A549 (cell line): Measurements from ENCODE around the gene PPIE.

Experiments
- CTCF ChIP-seq: fragments of >200 bp; sonication (Bioruptor Twin); formaldehyde crosslinking; IDR thresholded peaks from 3 replicates; pipeline ENCODE4 v1.5.1; 2016
- EP300 ChIP-seq, 2 experiments: fragments of >200 bp; sonication (Bioruptor Twin); formaldehyde crosslinking; IDR thresholded peaks; 2 replicates in 1 of 2; 3 replicates in 1 of 2; pipeline ENCODE4 v1.6.1; 2016 to 2017
- FOXS1 ChIP-seq: fragments of 250-450 bp; sonication (Bioruptor Pico); IDR thresholded peaks from 2 replicates; pipeline ENCODE4 v1.5.0; 2020; ENCODE audit warnings: mild to moderate bottlenecking, moderate library complexity
- JUN ChIP-seq, 2 experiments: fragments of >200 bp; sonication (Bioruptor Twin); formaldehyde crosslinking; IDR thresholded peaks; 2 replicates in 1 of 2; 3 replicates in 1 of 2; pipeline ENCODE4 v1.6.1; 2016 to 2017
- KDM5A ChIP-seq: fragments of 200-600 bp; sonication (generic); IDR thresholded peaks from 2 replicates; pipeline ENCODE4 v1.6.1; 2016; ENCODE audit warnings: antibody characterized with exemption, mild to moderate bottlenecking
- MAFK ChIP-seq: fragments of 450-650 bp; IDR thresholded peaks from 2 replicates; pipeline ENCODE4 v1.6.1; 2014; ENCODE audit not compliant: partially characterized antibody
- MAX ChIP-seq: IDR thresholded peaks from 2 replicates; pipeline ENCODE4 v1.6.1; 2012
- POLR2A ChIP-seq: IDR thresholded peaks from 2 replicates; pipeline ENCODE4 v1.6.1; 2012; ENCODE audit warnings: mild to moderate bottlenecking, low read length
- RNF2 ChIP-seq: fragments of 200-600 bp; sonication (generic); IDR thresholded peaks from 2 replicates; pipeline ENCODE4 v1.6.1; 2016; ENCODE audit warnings: low read depth, mild to moderate bottlenecking, antibody characterized with exemption, moderate library complexity, borderline replicate concordance
- SMC3 ChIP-seq: fragments of >200 bp; sonication (Bioruptor Twin); formaldehyde crosslinking; IDR thresholded peaks from 3 replicates; pipeline ENCODE4 v1.6.1; 2018; ENCODE audit warnings: inconsistent platforms
- TP53 ChIP-seq: fragments of 250-450 bp; sonication (Bioruptor Pico); IDR thresholded peaks from 2 replicates; pipeline ENCODE4 v1.5.0; 2021; ENCODE audit warnings: mild to moderate bottlenecking, moderate library complexity
- ZC3H11A ChIP-seq: fragments of 450-650 bp; IDR thresholded peaks from 2 replicates; pipeline ENCODE4 v1.6.1; 2014; ENCODE audit warnings: antibody characterized with exemption, mild to moderate bottlenecking
- TF ChIP-seq, protein P1 (sequence below): fragments of 150-350 bp; IDR thresholded peaks from 2 replicates; pipeline ENCODE4 v1.6.1; 2014; ENCODE audit warnings: low read depth, mild to moderate bottlenecking, low read length

GRCh38 chr1:39738622-39739366 is at the start of gene PPIE:
- TF ChIP-seq CTCF (no peak), JUN (IDR thresholded peaks at IDR 0.05) (peak in 1 of 2 experiments; percentile 71; a peak in 1 of 5 replicates), EP300 (IDR thresholded peaks at IDR 0.05) (no peak), POLR2A (peak; percentile 83), ZC3H11A (no peak), RNF2 (no peak), FOXS1 (CRISPR knock-in tag) (no peak), MAFK (no peak), MAX (peak; percentile 93), TP53 (no peak), SMC3 (no peak), KDM5A (peak; percentile 70)
- TF ChIP-seq, protein P1, sequence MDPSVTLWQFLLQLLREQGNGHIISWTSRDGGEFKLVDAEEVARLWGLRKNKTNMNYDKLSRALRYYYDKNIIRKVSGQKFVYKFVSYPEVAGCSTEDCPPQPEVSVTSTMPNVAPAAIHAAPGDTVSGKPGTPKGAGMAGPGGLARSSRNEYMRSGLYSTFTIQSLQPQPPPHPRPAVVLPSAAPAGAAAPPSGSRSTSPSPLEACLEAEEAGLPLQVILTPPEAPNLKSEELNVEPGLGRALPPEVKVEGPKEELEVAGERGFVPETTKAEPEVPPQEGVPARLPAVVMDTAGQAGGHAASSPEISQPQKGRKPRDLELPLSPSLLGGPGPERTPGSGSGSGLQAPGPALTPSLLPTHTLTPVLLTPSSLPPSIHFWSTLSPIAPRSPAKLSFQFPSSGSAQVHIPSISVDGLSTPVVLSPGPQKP: no peak
